ENCODE measurements around the gene PYDC2.

The PYDC2 gene

DNA sequence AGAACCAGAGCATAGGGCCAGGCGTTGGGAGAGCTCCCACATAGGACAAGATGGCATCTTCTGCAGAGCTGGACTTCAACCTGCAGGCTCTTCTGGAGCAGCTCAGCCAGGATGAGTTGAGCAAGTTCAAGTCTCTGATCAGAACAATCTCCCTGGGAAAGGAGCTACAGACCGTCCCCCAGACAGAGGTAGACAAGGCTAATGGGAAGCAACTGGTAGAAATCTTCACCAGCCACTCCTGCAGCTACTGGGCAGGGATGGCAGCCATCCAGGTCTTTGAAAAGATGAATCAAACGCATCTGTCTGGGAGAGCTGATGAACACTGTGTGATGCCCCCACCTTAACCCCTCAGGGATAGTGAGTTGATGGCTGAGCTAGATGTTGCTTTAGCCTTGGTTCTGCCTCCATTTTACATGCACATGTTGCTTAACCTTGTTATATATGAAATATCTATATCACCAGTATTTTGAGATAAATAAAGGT lies at the start of gene PYDC2:
TSS of gene PYDC2 (plus strand) at position 51 of the 483 bp plus-strand sequence. CDS start at position 51, 0 bp downstream.
- DNase-seq (ENCODE audit: low read depth): no peak

GRCh38 chr3:191412759-191413158 lies 48.2 kb upstream of the PYDC2 start:
- no peak for DNase-seq (ENCODE audit: low read depth)

GRCh38 chr3:191414286-191414685 lies 46.7 kb upstream of the PYDC2 start:
- DNase-seq (ENCODE audit: low read depth): no peak

DNA sequence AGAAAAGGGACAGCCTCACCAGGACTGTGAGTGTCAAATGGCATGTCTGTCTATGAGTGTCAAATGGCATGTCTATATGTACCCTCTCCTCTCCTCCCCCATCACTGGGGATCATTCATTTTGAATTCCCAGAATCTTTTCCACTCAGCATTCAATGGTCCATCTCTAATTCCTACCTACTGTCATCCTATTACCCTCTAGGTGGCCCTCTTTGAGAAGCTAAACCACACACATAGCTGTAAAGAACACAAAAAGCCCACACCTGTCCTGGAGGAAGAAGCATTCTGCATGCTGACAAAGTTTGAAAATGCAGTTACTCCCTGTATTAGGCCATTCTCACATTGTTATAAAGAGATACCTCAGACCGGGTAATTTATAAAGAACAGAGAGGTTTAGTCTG lies 46.2 kb upstream of the PYDC2 start:
- no peak for DNase-seq (ENCODE audit: low read depth)

DNA sequence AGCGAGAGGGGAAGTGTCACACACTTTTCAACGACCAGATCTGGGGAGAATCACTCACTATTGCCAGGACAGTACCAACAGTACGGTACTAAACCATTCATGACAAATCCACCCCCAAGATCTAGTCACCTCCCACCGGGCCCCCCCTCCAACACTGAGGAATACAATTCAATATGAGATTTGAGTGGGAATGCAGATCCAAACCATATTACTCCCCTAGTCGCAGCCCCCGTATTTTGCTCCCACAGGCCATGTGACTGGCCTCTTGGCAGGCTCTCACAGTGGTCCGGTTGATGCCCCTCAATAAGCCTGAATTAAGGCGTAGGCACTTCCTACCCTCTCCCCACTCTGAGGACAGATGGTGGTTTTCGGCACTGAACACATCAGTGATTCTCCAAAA lies 45.4 kb upstream of the PYDC2 start:
- no peak for DNase-seq (ENCODE audit: low read depth)

DNA sequence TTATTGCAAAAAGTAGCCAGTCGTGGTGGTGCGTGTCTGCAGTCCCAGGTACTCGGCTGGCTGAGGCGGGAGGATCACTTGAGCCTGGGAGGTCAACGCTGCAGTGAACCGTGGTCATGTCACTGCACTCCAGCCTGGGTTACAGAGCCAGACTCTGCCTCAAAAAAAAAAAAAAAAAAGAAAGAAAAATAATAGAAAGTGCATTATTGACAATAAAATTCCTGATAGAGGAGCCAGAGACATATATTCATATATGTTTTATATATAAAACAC lies 43.6 kb upstream of the PYDC2 start:
- DNase-seq (ENCODE audit: low read depth): no peak

DNA sequence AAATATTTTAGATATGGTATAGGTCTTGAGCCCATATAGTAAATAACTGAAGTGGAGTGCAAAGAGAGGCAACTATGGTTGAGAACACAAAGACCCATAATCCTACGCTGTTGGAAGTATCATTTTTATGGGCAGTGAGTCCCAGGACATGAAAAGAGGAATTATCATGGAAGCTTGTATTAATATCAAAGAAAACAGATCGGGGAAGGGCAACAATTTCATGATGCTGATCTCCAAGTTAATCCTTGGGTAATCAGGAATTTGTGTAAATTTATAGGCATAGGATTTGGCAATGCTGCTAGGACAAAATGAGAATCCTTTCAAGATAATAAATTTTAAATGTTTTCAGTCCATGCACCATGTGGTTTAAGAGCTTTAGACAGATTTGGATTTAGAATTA lies 40.2 kb upstream of the PYDC2 start:
- DNase-seq (ENCODE audit: low read depth): no peak

GRCh38 chr3:191424881-191425280 lies 36.1 kb upstream of the PYDC2 start:
- DNase-seq (ENCODE audit: low read depth): no peak

GRCh38 chr3:191425322-191425734 lies 35.6 kb upstream of the PYDC2 start:
- no peak for DNase-seq (ENCODE audit: low read depth)

DNA sequence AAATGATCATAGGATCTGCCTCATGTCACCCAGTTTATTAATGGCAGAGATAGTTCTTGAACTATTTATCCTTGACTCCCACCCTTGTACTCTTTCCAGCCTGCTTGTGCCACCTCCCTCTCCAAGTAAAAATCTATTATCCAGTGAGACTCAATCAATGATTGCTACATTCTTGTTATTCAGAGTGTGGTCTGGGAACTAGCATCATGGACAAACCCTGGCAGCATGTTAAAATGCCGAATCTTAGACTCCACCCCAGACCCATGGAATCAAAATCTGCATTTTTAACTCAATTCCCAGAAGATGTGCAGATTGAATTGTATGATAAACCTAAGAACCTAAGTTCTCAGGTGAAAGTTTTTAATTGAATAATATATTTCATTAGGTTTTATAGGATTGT lies 34.7 kb upstream of the PYDC2 start:
- no peak for DNase-seq (ENCODE audit: low read depth)

- DNase-seq (ENCODE audit: low read depth): no peak
Observed at GRCh38 chr3:191428177-191428576, 32.8 kb upstream of the PYDC2 start.

DNA sequence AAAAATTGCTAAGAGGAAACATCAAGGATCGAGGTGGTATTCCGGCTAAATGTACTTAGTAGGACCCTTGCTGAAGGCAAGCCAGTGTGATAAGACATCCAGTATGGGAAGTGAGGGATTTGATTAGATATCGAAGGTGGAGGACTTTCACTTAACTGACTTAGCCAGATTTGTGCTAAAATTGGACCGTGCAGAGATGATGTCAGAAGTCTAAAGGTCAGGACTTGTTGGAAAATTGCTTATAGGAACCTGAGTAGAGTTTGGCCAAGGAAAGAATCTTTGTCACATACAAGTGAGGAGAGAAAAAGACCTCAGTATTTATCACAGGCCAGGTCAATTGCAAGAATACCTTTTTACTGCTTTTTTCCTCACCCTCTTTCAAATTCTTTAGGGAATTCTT lies 30.9 kb upstream of the PYDC2 start:
- no peak for DNase-seq (ENCODE audit: low read depth)

DNA sequence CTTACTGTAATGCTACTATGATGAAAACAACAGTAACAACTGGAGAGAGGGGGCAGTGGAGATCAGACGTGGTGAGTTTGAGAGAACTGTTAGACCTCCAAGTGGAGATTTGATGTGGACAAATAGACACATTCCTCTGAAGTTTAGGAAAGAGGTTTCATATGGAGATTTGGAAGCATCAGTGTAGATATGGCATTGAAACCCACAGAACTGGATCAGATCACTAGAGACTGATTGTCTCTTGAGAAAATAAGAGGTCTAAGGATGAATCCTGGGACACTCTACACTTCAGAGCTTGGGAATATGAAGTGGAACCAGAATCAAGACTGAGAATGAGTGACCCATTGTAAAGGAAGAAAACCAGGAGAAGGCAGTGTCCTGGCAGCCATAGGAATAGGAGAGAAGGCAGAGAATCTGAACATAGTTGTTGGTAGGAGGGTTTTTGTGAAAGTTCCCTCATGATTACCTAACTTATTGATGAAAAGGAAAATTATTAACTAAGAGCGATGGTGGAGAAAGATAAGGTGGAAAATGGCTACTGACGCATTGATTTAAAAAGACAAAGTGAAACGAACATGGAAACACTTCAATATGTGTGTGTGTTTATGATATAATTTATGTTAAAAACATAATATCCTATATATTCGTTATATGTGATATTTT lies 29.7 kb upstream of the PYDC2 start:
- no peak for DNase-seq (ENCODE audit: low read depth)

- DNase-seq (ENCODE audit: low read depth): no peak
Observed at GRCh38 chr3:191432162-191432561, 28.8 kb upstream of the PYDC2 start.

- no peak for DNase-seq (ENCODE audit: low read depth)
Observed at GRCh38 chr3:191434024-191434423, 26.9 kb upstream of the PYDC2 start.

- DNase-seq (ENCODE audit: low read depth): no peak
Observed at GRCh38 chr3:191435981-191436380, 25.0 kb upstream of the PYDC2 start.

DNA sequence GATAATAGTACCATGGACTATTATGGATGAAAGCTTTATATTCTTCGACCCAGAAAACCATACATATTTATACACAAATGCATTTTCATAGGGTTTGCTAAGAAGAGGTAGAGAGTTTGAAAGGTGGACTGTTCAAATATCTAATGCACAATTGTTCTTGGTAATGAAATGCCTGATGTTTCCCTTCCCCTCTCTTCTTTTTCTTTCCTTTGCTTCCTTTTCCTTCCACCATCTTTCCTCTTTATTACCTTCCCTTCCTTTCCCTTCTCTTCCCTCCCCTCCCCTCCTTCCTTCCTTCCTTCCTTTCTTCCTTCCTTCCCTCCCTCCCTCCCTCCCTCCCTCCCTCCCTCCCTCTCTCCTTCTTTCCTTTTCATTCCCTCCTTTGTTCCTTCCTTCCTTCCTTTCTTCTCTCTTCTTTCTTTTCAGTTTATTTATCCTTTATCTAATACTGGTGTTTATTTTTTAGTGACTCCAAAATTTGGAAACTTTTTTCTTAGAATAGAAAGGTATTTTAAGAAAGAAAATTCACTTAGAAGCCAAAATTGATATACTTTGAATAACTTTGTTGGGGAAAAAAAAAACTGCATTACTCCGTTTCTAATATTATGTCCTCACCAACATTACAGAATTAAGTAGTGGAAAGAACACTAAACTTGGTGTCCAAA lies 22.7 kb upstream of the PYDC2 start:
- no peak for DNase-seq (ENCODE audit: low read depth)

GRCh38 chr3:191440532-191440931 lies 20.4 kb upstream of the PYDC2 start:
- DNase-seq (ENCODE audit: low read depth): no peak

DNA sequence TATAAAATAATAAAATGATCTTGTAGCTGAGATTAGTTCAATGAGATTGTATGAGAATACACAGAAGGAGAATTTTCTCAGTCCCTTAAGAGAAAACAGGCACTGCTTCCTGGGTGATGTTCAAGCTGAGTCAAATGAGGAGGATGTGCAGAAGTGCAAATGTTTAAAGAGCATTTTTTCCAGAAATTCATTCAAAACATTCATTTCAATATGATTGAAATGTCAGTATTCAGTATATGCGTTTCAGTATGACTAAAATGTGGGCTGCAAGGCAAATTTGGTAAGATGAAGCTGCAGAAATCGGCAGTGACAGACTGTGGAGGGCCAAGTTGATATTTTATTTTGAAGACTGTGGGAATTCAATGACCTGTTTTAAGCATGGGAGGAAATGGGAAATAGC lies 19.3 kb upstream of the PYDC2 start:
- no peak for DNase-seq (ENCODE audit: low read depth)

- no peak for DNase-seq (ENCODE audit: low read depth)
Observed at GRCh38 chr3:191444569-191444968, 16.4 kb upstream of the PYDC2 start.

- no peak for DNase-seq (ENCODE audit: low read depth)
Observed at GRCh38 chr3:191449256-191449655, 11.7 kb upstream of the PYDC2 start.

GRCh38 chr3:191455257-191455952 lies 5.6 kb upstream of the PYDC2 start:
- no peak for DNase-seq (ENCODE audit: low read depth)

GRCh38 chr3:191460360-191460759 lies 603 bp upstream of the PYDC2 start:
- DNase-seq (ENCODE audit: low read depth): no peak

GRCh38 chr3:191470080-191470479 lies 9.1 kb downstream of the PYDC2 start:
- DNase-seq (ENCODE audit: low read depth): no peak

Measured in T-helper 22 cell (primary cell).